Caco-2 (cell line): ENCODE data around the gene WIPF3. TPM values are rescaled to one million over a fixed set of nuclear protein-coding genes. Genes with fewer than 3 reads are reported as not detected.

Experiments
- BruUV-seq: library from RNA; stranded (reverse); fragments of 400-500 nt; replicated peaks from 2 replicates; lab custom pipeline; 2021; lab: Mats Ljungman, UMichigan
- CTCF ChIA-PET: fragments of 300-600 bp; sonication (Branson Sonifier 250); formaldehyde crosslinking; loops from one replicate; lab custom pipeline; 2022; ENCODE audit warnings: antibody characterized with exemption; lab: Charles Lee
- POLR2A ChIA-PET: fragments of 300-600 bp; sonication (Branson Sonifier 250); formaldehyde crosslinking; loops from one replicate; lab custom pipeline; 2022; ENCODE audit warnings: antibody characterized with exemption; lab: Charles Lee
- DNase-seq, 2 experiments: peaks; one replicate each; pipeline versions ENCODE4 v3.0.0 to v3.0.0-alpha.2; 2020 to 2022
- H3K27me3 ChIP-seq: replicated peaks from 2 replicates; pipeline ENCODE4 v1.6.0; 2011; ENCODE audit warnings: low read length; ENCODE audit not compliant: control insufficient read depth, insufficient read depth
- H3K36me3 ChIP-seq: 2 replicates; pipeline ENCODE4 v1.5.1; 2011; ENCODE audit warnings: low read length; ENCODE audit not compliant: control insufficient read depth, insufficient read depth
- H3K4me1 ChIP-seq: fragments of 250-450 bp; sonication (Bioruptor Pico); 2 replicates; pipeline ENCODE4 v1.5.1; 2020; ENCODE audit warnings: mild to moderate bottlenecking
- H3K4me3 ChIP-seq: 2 replicates; pipeline ENCODE4 v1.5.1; 2011; ENCODE audit warnings: low read depth, mild to moderate bottlenecking, control low read depth, low read length
- H3K9me3 ChIP-seq: fragments of 250-450 bp; sonication (Bioruptor Pico); 2 replicates; pipeline ENCODE4 v1.5.1; 2020; ENCODE audit warnings: mild to moderate bottlenecking, moderate library complexity
- H3K27ac Mint-ChIP-seq: one replicate; pipeline ENCODE4 v1.8.0; 2022; ENCODE audit warnings: mixed read lengths; ENCODE audit not compliant: unreplicated experiment
- H3K27me3 Mint-ChIP-seq: one replicate; pipeline ENCODE4 v1.8.0; 2022; ENCODE audit warnings: mixed read lengths; ENCODE audit not compliant: insufficient read depth, unreplicated experiment
- H3K36me3 Mint-ChIP-seq: one replicate; pipeline ENCODE4 v1.8.0; 2022; ENCODE audit warnings: mild to moderate bottlenecking, mixed read lengths; ENCODE audit not compliant: insufficient read depth, unreplicated experiment
- H3K4me1 Mint-ChIP-seq: one replicate; pipeline ENCODE4 v1.8.0; 2022; ENCODE audit warnings: low read depth, mixed read lengths; ENCODE audit not compliant: unreplicated experiment
- H3K4me3 Mint-ChIP-seq: one replicate; pipeline ENCODE4 v1.8.0; 2022; ENCODE audit warnings: mild to moderate bottlenecking, moderate library complexity, mixed read lengths; ENCODE audit not compliant: unreplicated experiment
- H3K9me3 Mint-ChIP-seq: one replicate; pipeline ENCODE4 v1.8.0; 2022; ENCODE audit warnings: mixed read lengths; ENCODE audit not compliant: unreplicated experiment
- intact Hi-C: fragments of 100-400 bp; cut with micrococcal nuclease; formaldehyde crosslinking; loops from one replicate; pipeline ENCODE4 v1.10.0; 2022; ENCODE audit not compliant: unreplicated experiment
- total RNA-seq: library from RNA; stranded (reverse); gene quantifications from 2 replicates; pipeline ENCODE4 v1.2.3, GENCODE V29; 2022
- TF ChIP-seq, protein P1 (sequence below), 2 experiments: fragments of 200-600 bp in 1 of 2; IDR thresholded peaks; 1 replicate in 1 of 2; 2 replicates in 1 of 2; pipeline versions ENCODE4 v1.5.1 to v1.8.0; 2011 to 2022; ENCODE audit warnings: antibody characterized with exemption in 1 of 2, control low read depth in 1 of 2, inconsistent platforms in 1 of 2, low read depth in 1 of 2, low read length in 1 of 2, mild to moderate bottlenecking in 1 of 2, moderate library complexity in 1 of 2; ENCODE audit not compliant: insufficient read depth in 1 of 2, severe bottlenecking in 1 of 2, unreplicated experiment in 1 of 2

WIPF3 gene
- total RNA-seq, 1 experiment from 2014 or later = 1.2 TPM

- no peaks in the 10 kb centered on the region for H3K9me3 Mint-ChIP-seq
- POLR2A ChIA-PET = no interaction called here
- no peak for DNase-seq
- peaks cover 12% of the 10 kb centered on the region for H3K4me1 Mint-ChIP-seq
- H3K36me3 ChIP-seq = no peaks in the 10 kb centered on the region
- peaks cover 19% of the 10 kb centered on the region for H3K4me1 ChIP-seq
- H3K4me3 Mint-ChIP-seq = no peak overlapping the region
- intact Hi-C loops = no loop called here
- no peaks in the 10 kb centered on the region for H3K9me3 ChIP-seq
- H3K27me3 ChIP-seq = no peaks in the 10 kb centered on the region
- CTCF ChIA-PET = no interaction called here
- BruUV-seq = no TSS peak
- H3K27ac Mint-ChIP-seq = no peak overlapping the region
- TF ChIP-seq, protein P1, sequence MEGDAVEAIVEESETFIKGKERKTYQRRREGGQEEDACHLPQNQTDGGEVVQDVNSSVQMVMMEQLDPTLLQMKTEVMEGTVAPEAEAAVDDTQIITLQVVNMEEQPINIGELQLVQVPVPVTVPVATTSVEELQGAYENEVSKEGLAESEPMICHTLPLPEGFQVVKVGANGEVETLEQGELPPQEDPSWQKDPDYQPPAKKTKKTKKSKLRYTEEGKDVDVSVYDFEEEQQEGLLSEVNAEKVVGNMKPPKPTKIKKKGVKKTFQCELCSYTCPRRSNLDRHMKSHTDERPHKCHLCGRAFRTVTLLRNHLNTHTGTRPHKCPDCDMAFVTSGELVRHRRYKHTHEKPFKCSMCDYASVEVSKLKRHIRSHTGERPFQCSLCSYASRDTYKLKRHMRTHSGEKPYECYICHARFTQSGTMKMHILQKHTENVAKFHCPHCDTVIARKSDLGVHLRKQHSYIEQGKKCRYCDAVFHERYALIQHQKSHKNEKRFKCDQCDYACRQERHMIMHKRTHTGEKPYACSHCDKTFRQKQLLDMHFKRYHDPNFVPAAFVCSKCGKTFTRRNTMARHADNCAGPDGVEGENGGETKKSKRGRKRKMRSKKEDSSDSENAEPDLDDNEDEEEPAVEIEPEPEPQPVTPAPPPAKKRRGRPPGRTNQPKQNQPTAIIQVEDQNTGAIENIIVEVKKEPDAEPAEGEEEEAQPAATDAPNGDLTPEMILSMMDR (IDR thresholded peaks at IDR 0.05; ENCODE audit: insufficient read depth in 1 of 2, low read depth in 1 of 2, low read length in 1 of 2, severe bottlenecking in 1 of 2, unreplicated experiment in 1 of 2) = no peak
- H3K4me3 ChIP-seq = no peak overlapping the region
- no peaks in the 10 kb centered on the region for H3K27me3 Mint-ChIP-seq
- peaks cover 6% of the 10 kb centered on the region for H3K36me3 Mint-ChIP-seq
Observed at GRCh38 chr7:29848941-29849340, 42.6 kb downstream of the WIPF3 start.

- H3K9me3 ChIP-seq = no peaks in the 10 kb centered on the region
- H3K4me1 ChIP-seq = peaks cover 27% of the 10 kb centered on the region
- no peak for DNase-seq
- ChIA-PET CTCF (no interaction called here), POLR2A (no interaction called here)
- H3K4me3 ChIP-seq = no peak overlapping the region
- no TSS peak for BruUV-seq
- Mint-ChIP-seq H3K9me3 (no peaks in the 10 kb centered on the region), H3K4me3 (no peak overlapping the region), H3K27me3 (no peaks in the 10 kb centered on the region), H3K4me1 (peaks cover 25% of the 10 kb centered on the region), H3K27ac (no peak overlapping the region), H3K36me3 (peaks cover 6% of the 10 kb centered on the region)
- no peaks in the 10 kb centered on the region for H3K27me3 ChIP-seq
- intact Hi-C loops = no loop called here
- no peaks in the 10 kb centered on the region for H3K36me3 ChIP-seq
- TF ChIP-seq, protein P1 (IDR thresholded peaks at IDR 0.05; ENCODE audit: insufficient read depth in 1 of 2, low read depth in 1 of 2, low read length in 1 of 2, severe bottlenecking in 1 of 2, unreplicated experiment in 1 of 2) = no peak
Observed at GRCh38 chr7:29851487-29851886, 45.2 kb downstream of the WIPF3 start.

GRCh38 chr7:29852457-29852856 lies 46.1 kb downstream of the WIPF3 start:
- Mint-ChIP-seq H3K27me3 (no peaks in the 10 kb centered on the region), H3K36me3 (peaks cover 6% of the 10 kb centered on the region), H3K4me3 (no peak overlapping the region), H3K9me3 (no peaks in the 10 kb centered on the region), H3K27ac (no peak overlapping the region), H3K4me1 (peaks cover 19% of the 10 kb centered on the region)
- no peaks in the 10 kb centered on the region for H3K27me3 ChIP-seq
- H3K36me3 ChIP-seq = no peaks in the 10 kb centered on the region
- H3K9me3 ChIP-seq = no peaks in the 10 kb centered on the region
- no TSS peak for BruUV-seq
- H3K4me1 ChIP-seq = peaks cover 17% of the 10 kb centered on the region
- H3K4me3 ChIP-seq = no peak overlapping the region
- TF ChIP-seq, protein P1 (IDR thresholded peaks at IDR 0.05; ENCODE audit: insufficient read depth in 1 of 2, low read depth in 1 of 2, low read length in 1 of 2, severe bottlenecking in 1 of 2, unreplicated experiment in 1 of 2) = no peak
- POLR2A ChIA-PET = no interaction called here
- intact Hi-C loops = no loop called here
- CTCF ChIA-PET = no interaction called here
- no peak for DNase-seq
